OCI-LY7 (cell line): ENCODE data around the gene PLAGL1. TPM values are rescaled to one million over a fixed set of nuclear protein-coding genes. Genes with fewer than 3 reads are reported as not detected.

Experiments
- BruUV-seq: library from RNA; stranded (reverse); fragments of 400-500 nt; replicated peaks from 2 replicates; lab custom pipeline; 2021; lab: Mats Ljungman, UMichigan
- CTCF ChIA-PET: fragments of 300-600 bp; sonication (Branson Sonifier 250); formaldehyde crosslinking; loops from one replicate; lab custom pipeline; 2022; ENCODE audit warnings: antibody characterized with exemption; ENCODE audit not compliant: unreplicated experiment; lab: Charles Lee
- POLR2A ChIA-PET: fragments of 300-600 bp; sonication (Branson Sonifier 250); formaldehyde crosslinking; loops from one replicate; lab custom pipeline; 2022; ENCODE audit warnings: antibody characterized with exemption; lab: Charles Lee
- DNase-seq: peaks from one replicate; pipeline ENCODE4 v3.0.0-alpha.2; 2015; ENCODE audit warnings: low spot score
- H2AFZ ChIP-seq: fragments of 200-600 bp; sonication (generic), shearing (Covaris generic); 2 replicates; pipeline ENCODE4 v1.6.1; 2014; ENCODE audit warnings: mild to moderate bottlenecking, antibody characterized with exemption, low read length, moderate library complexity
- H3K27ac ChIP-seq: fragments of 200-600 bp; sonication (generic); 2 replicates; pipeline ENCODE4 v1.5.1; 2014; ENCODE audit warnings: mixed run types, low read depth, mild to moderate bottlenecking, moderate library complexity, low read length, inconsistent platforms; ENCODE audit not compliant: poor library complexity, severe bottlenecking
- H3K36me3 ChIP-seq: fragments of 200-600 bp; sonication (generic); 2 replicates; pipeline ENCODE4 v1.6.1; 2014; ENCODE audit warnings: mild to moderate bottlenecking, antibody characterized with exemption, low read length, moderate library complexity, mixed read lengths; ENCODE audit not compliant: insufficient read depth
- H3K4me1 ChIP-seq: fragments of 200-600 bp; sonication (generic); 2 replicates; pipeline ENCODE4 v1.5.1; 2014; ENCODE audit warnings: mild to moderate bottlenecking, low read length; ENCODE audit not compliant: insufficient read depth, poor library complexity, severe bottlenecking
- H3K4me2 ChIP-seq: fragments of 200-600 bp; sonication (generic); 2 replicates; pipeline ENCODE4 v1.6.1; 2014; ENCODE audit warnings: mild to moderate bottlenecking, low read length
- H3K4me3 ChIP-seq: fragments of 200-600 bp; sonication (generic); 2 replicates; pipeline ENCODE4 v1.5.1; 2014; ENCODE audit warnings: mild to moderate bottlenecking, low read depth, low read length; ENCODE audit not compliant: poor library complexity, severe bottlenecking
- H3K79me2 ChIP-seq: fragments of 200-600 bp; sonication (generic); 2 replicates; pipeline ENCODE4 v1.6.1; 2016; ENCODE audit warnings: low read depth, mild to moderate bottlenecking, low read length, moderate library complexity, mixed read lengths; ENCODE audit not compliant: insufficient read depth
- H3K9me2 ChIP-seq: fragments of 200-600 bp; sonication (generic); 2 replicates; pipeline ENCODE4 v1.6.1; 2016; ENCODE audit warnings: mild to moderate bottlenecking, low read length, mixed read lengths; ENCODE audit not compliant: insufficient read depth
- H3K9me3 ChIP-seq: fragments of 200-600 bp; sonication (generic); 2 replicates; pipeline ENCODE4 v1.6.1; 2014; ENCODE audit warnings: mild to moderate bottlenecking, mixed run types, low read length, mixed read lengths
- H4K20me1 ChIP-seq: fragments of 200-600 bp; sonication (generic); 2 replicates; pipeline ENCODE4 v1.6.1; 2014; ENCODE audit warnings: mild to moderate bottlenecking, antibody characterized with exemption, low read length, moderate library complexity, mixed read lengths; ENCODE audit not compliant: insufficient read depth
- CTCF ChIP-seq: fragments of 200-600 bp; sonication (generic); conservative IDR thresholded peaks from 2 replicates; pipeline ENCODE4 v1.5.1; 2014; ENCODE audit warnings: mild to moderate bottlenecking, antibody characterized with exemption, low read length, moderate library complexity, mixed read lengths
- EZH2phosphoT487 ChIP-seq: fragments of 200-600 bp; sonication (generic); IDR thresholded peaks from 2 replicates; pipeline ENCODE4 v1.6.1; 2018; ENCODE audit warnings: low read depth, borderline replicate concordance, mild to moderate bottlenecking, mixed run types, antibody characterized with exemption, low read length, moderate library complexity, mixed read lengths
- intact Hi-C: fragments of 100-400 bp; cut with micrococcal nuclease; formaldehyde crosslinking; loops from one replicate; pipeline ENCODE4 v1.10.0; 2022; ENCODE audit not compliant: unreplicated experiment
- total RNA-seq, 2 experiments: library from RNA; depleted of rRNA in 1 of 2; stranded (reverse); fragments of >200 nt in 1 of 2; shearing (Covaris generic) in 1 of 2; gene quantifications; 2 replicates each; pipeline ENCODE4 v1.2.3, GENCODE V29; 2014 to 2022

PLAGL1 gene
- total RNA-seq, 2 experiments from 2014 or later = 1.7 TPM

- H2AFZ ChIP-seq = no peak overlapping the region
- DNase-seq = no peak
- no TSS peak for BruUV-seq
- no peak overlapping the region for H3K4me3 ChIP-seq
- no peak overlapping the region for H3K4me2 ChIP-seq
- H3K36me3 ChIP-seq = no peaks in the 10 kb centered on the region
- H3K4me1 ChIP-seq = no peaks in the 10 kb centered on the region
- H3K79me2 ChIP-seq = no peaks in the 10 kb centered on the region
- no peaks in the 10 kb centered on the region for H3K9me3 ChIP-seq
- ChIA-PET POLR2A (no interaction called here), CTCF (no interaction called here)
- no peaks in the 10 kb centered on the region for H4K20me1 ChIP-seq
- TF ChIP-seq EZH2phosphoT487 = no peak
- TF ChIP-seq CTCF = no peak
- intact Hi-C loops = no loop called here
- H3K27ac ChIP-seq = no peak overlapping the region
- H3K9me2 ChIP-seq = no peaks in the 10 kb centered on the region
Observed at GRCh38 chr6:144053601-144054000, 45.5 kb upstream of the PLAGL1 start.

GRCh38 chr6:144052488-144052887, 44.4 kb upstream of the PLAGL1 start:
- CTCF ChIA-PET = no interaction called here
- POLR2A ChIA-PET = no interaction called here
- H4K20me1 ChIP-seq = no peaks in the 10 kb centered on the region

GRCh38 chr6:144049386-144049785, 41.3 kb upstream of the PLAGL1 start:
- no peaks in the 10 kb centered on the region for H3K79me2 ChIP-seq
- H3K4me3 ChIP-seq = no peak overlapping the region
- no peak for TF ChIP-seq EZH2phosphoT487
- TF ChIP-seq CTCF = no peak
- H3K36me3 ChIP-seq = no peaks in the 10 kb centered on the region
- BruUV-seq = no TSS peak
- intact Hi-C loops = no loop called here
- CTCF ChIA-PET = no interaction called here
- no peak for DNase-seq
- H3K4me1 ChIP-seq = no peaks in the 10 kb centered on the region
- H3K27ac ChIP-seq = no peak overlapping the region
- no peak overlapping the region for H2AFZ ChIP-seq
- H3K9me2 ChIP-seq = no peaks in the 10 kb centered on the region
- H3K4me2 ChIP-seq = no peak overlapping the region
- H3K9me3 ChIP-seq = no peaks in the 10 kb centered on the region
- POLR2A ChIA-PET = no interaction called here
- H4K20me1 ChIP-seq = no peaks in the 10 kb centered on the region

More at GRCh38 chr6:144052488-144052887, 44.4 kb upstream of the PLAGL1 start:
- DNase-seq = no peak
- H3K27ac ChIP-seq = no peak overlapping the region
- no peak overlapping the region for H2AFZ ChIP-seq
- H3K79me2 ChIP-seq = no peaks in the 10 kb centered on the region
- H3K4me2 ChIP-seq = no peak overlapping the region
- no TSS peak for BruUV-seq
- H3K4me1 ChIP-seq = no peaks in the 10 kb centered on the region
- H3K9me3 ChIP-seq = no peaks in the 10 kb centered on the region
- intact Hi-C loops = no loop called here
- no peak overlapping the region for H3K4me3 ChIP-seq
- no peaks in the 10 kb centered on the region for H3K9me2 ChIP-seq
- no peaks in the 10 kb centered on the region for H3K36me3 ChIP-seq
- TF ChIP-seq EZH2phosphoT487 = no peak
- no peak for TF ChIP-seq CTCF
